Esophagus squamous epithelium (tissue), 5 donors: Measurements from ENCODE around the gene C21orf91. TPM values are rescaled to one million over a fixed set of nuclear protein-coding genes. Genes with fewer than 3 reads are reported as not detected.

Experiments
- DNase-seq: peaks from one replicate; lab custom pipeline; 2025; lab: John Stamatoyannopoulos, UW
- H3K27ac ChIP-seq, 4 donors: fragments of 200-600 bp; sonication (generic); one replicate each; pipeline ENCODE4 v1.5.1; 2016 to 2019; ENCODE audit warnings: mild to moderate bottlenecking in 1 of 4
- H3K27me3 ChIP-seq, 4 donors: fragments of 200-600 bp; sonication (generic); 1 replicate in 3 of 4; 2 replicates in 1 of 4; pipeline versions ENCODE4 v1.5.1 to v1.6.0; 2017 to 2021; ENCODE audit warnings: antibody characterized with exemption in 1 of 4
- H3K36me3 ChIP-seq, 3 donors: fragments of 200-600 bp; sonication (generic); one replicate each; pipeline ENCODE4 v1.5.1; 2016 to 2019
- H3K4me1 ChIP-seq, 3 donors: fragments of 200-600 bp; sonication (generic); one replicate each; pipeline ENCODE4 v1.5.1; 2017 to 2019
- H3K4me3 ChIP-seq, 4 donors: fragments of 200-600 bp; sonication (generic); 1 replicate in 3 of 4; 2 replicates in 1 of 4; pipeline ENCODE4 v1.5.1; 2016 to 2019; ENCODE audit warnings: mild to moderate bottlenecking in 2 of 4, moderate library complexity in 1 of 4
- H3K9me3 ChIP-seq, 3 donors: fragments of 200-600 bp; sonication (generic); one replicate each; pipeline ENCODE4 v1.5.1; 2016 to 2019
- CTCF ChIP-seq, 6 experiments: fragments of 450-650 bp in 4 of 6; fragments of 200-600 bp in 2 of 6; sonication (generic) in 2 of 6; IDR thresholded peaks; one replicate each; pipeline ENCODE4 v1.5.1; 2016 to 2019; ENCODE audit warnings: antibody characterized with exemption in 6 of 6, mild to moderate bottlenecking in 4 of 6, moderate library complexity in 4 of 6
- POLR2A ChIP-seq, 4 donors: fragments of 450-650 bp; IDR thresholded peaks; one replicate each; pipeline ENCODE4 v1.6.1; 2017; ENCODE audit warnings: antibody characterized with exemption in 4 of 4, mild to moderate bottlenecking in 4 of 4, moderate library complexity in 3 of 4
- WGBS, 2 donors: methylation state at CpG; one replicate each; pipeline ENCODE4 v1.1.5; 2018; 5-methylcytosine and 5-hydroxymethylcytosine counted together
- intact Hi-C: fragments of 100-400 bp; cut with DNase I; formaldehyde crosslinking; loops from one replicate; pipeline ENCODE4 v1.15.0; 2022
- total RNA-seq, 4 donors: library from RNA; depleted of rRNA; stranded (reverse); fragments of >200 nt; gene quantifications; one replicate each; pipeline ENCODE4 v1.1.0, GENCODE V29; 2016
- donor health status: DM: yes; HTN: yes; CAD: no.

Gene C21orf91
- total RNA-seq, 4 donors from 2014 or later, result 4.2 to 16.5 (median 12.8) TPM

DNA sequence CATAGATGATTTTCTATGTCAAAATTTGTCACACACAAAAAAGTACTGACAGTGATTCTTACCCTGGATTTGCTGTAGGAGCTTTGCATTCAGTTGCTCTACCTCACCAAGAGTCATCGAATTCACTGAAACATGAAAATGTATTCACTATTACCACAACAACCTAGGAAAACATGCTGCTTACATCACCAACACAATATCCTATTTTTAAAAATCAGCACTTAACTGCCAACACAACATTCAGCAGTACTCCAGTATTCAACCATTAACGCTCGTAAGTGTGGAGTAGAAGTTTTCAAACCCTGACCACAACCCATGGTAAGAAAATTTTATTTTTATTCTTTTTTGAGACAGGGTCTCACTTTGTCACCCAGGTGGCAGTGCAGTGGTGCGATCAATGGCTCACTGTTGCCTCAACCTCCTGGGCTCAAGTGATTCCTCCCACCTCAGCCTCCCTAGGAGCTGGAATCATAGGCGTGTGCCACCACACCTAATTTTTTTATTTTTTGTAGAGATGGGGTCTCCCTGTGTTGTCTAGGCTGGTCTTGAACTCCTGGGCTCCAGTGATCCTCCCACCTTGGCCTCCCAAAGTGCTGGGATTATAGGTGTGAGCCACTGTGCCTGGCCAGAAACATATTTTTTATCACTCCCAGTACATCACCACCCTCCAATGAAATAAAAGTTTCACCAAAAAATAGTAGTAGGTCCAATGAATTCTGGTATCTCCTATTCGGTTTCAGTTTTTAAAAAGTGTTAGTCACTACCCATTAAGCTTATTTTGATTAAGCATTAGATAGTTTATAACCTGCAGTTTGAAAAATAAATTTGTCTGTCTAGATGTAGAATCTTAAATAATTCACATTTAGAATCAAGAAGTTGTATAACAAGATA, 23.8 kb downstream of the C21orf91 start:
- Histone ChIP-seq H3K27ac (peak overlapping the region in 3 of 4 donors; percentile 47 to 68 (median 62)), H3K9me3 (no peaks in the 10 kb centered on the region), H3K27me3 (no peaks in the 10 kb centered on the region), H3K4me3 (no peak overlapping the region), H3K4me1 (peaks cover 4 to 52% (median 5%) of the 10 kb centered on the region in 3 donors), H3K36me3 (peaks cover 0 to 37% (median 0%) of the 10 kb centered on the region in 3 donors)
- DNase-seq, result no peak
- 75 to 82% methylated on average over 6 of the region's 6 CpGs for WGBS, 2 donors
- no peak for TF ChIP-seq POLR2A (IDR thresholded peaks at IDR 0.05)
- intact Hi-C loops, result no loop called here

- intact Hi-C loops, result no loop called here
- Histone ChIP-seq H3K9me3 (no peaks in the 10 kb centered on the region), H3K27me3 (no peaks in the 10 kb centered on the region), H3K36me3 (peaks cover 0 to 37% (median 0%) of the 10 kb centered on the region in 3 donors), H3K4me1 (peaks cover 4 to 50% (median 5%) of the 10 kb centered on the region in 3 donors), H3K4me3 (peak overlapping the region in 2 of 4 donors; percentile 37 to 60), H3K27ac (peak overlapping the region in 3 of 4 donors; percentile 62 to 82 (median 68))
- WGBS, 2 donors, result 59 to 76% methylated on average over 4 of the region's 4 CpGs
- DNase-seq, result no peak
- TF ChIP-seq CTCF (IDR thresholded peaks at IDR 0.05) (no peak), POLR2A (IDR thresholded peaks at IDR 0.05) (no peak)
Measured at GRCh38 chr21:17794518-17795145, 24.5 kb downstream of the C21orf91 start.

- no peaks in the 10 kb centered on the region for H3K9me3 ChIP-seq
- H3K4me1 ChIP-seq, result peaks cover 4 to 38% (median 5%) of the 10 kb centered on the region in 3 donors
- peak overlapping the region; percentile 62 to 82 (median 66) for H3K27ac ChIP-seq
- DNase-seq, result no peak
- peaks cover 0 to 37% (median 0%) of the 10 kb centered on the region in 3 donors for H3K36me3 ChIP-seq
- 56 to 63% methylated on average over 9 of the region's 9 CpGs for WGBS, 2 donors
- TF ChIP-seq POLR2A (IDR thresholded peaks at IDR 0.05), result no peak
- TF ChIP-seq CTCF (IDR thresholded peaks at IDR 0.05), result no peak
- H3K4me3 ChIP-seq, result peak overlapping the region; percentile 4 to 60 (median 34)
- H3K27me3 ChIP-seq, result no peaks in the 10 kb centered on the region
- intact Hi-C loops, result no loop called here
Measured at GRCh38 chr21:17793246-17794123, 25.7 kb downstream of the C21orf91 start.

DNA sequence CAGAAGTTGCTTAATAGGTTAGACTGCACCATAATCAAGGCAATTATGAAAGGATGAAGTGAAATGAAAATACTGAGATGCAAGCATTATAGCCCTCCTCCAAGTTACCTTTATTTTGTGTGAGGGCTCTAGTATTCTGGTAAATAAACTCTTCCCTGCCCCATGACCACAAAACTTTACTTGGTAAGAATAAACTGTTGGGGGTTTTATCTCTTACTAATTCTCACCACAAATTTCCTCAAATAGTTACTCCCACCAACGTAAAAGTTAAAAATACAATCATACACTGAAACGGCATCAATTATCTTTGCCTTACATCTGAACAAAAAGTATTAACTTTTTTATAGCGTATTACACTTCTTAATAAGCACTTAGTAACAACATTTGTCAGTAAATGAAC, 29.5 kb downstream of the C21orf91 start:
- H3K27ac ChIP-seq, result no peak overlapping the region
- peaks cover 4 to 16% (median 5%) of the 10 kb centered on the region in 3 donors for H3K4me1 ChIP-seq
- H3K9me3 ChIP-seq, result no peaks in the 10 kb centered on the region
- H3K27me3 ChIP-seq, result no peaks in the 10 kb centered on the region
- TF ChIP-seq POLR2A (IDR thresholded peaks at IDR 0.05) (no peak), CTCF (IDR thresholded peaks at IDR 0.05) (no peak)
- H3K36me3 ChIP-seq, result peaks cover 4 to 53% (median 9%) of the 10 kb centered on the region in 3 donors
- 62 to 81% methylated on average over 3 of the region's 3 CpGs for WGBS, 2 donors
- intact Hi-C loops, result no loop called here
- DNase-seq, result no peak
- H3K4me3 ChIP-seq, result no peak overlapping the region

GRCh38 chr21:17789069-17789468, 30.1 kb downstream of the C21orf91 start:
- Histone ChIP-seq H3K9me3 (no peaks in the 10 kb centered on the region), H3K4me3 (no peak overlapping the region), H3K27ac (no peak overlapping the region), H3K4me1 (peaks cover 2 to 10% (median 3%) of the 10 kb centered on the region in 3 donors), H3K36me3 (peaks cover 4 to 50% (median 9%) of the 10 kb centered on the region in 3 donors), H3K27me3 (no peaks in the 10 kb centered on the region)
- DNase-seq, result no peak
- WGBS, 2 donors, result 36 to 44% methylated on average over 3 of the region's 3 CpGs
- no peak for TF ChIP-seq POLR2A (IDR thresholded peaks at IDR 0.05)
- TF ChIP-seq CTCF (IDR thresholded peaks at IDR 0.05), result no peak
- intact Hi-C loops, result no loop called here
